AG04449 (cell line): ENCODE results near the gene FBXO34.

ENCODE experiments used
- CTCF ChIA-PET: fragments of 350-600 bp; formaldehyde crosslinking; extraction: SDS; loops from one replicate; lab custom pipeline; 2021; ENCODE audit warnings: antibody characterized with exemption; lab: Yijun Ruan, JAX
- POLR2A ChIA-PET: fragments of 400-600, 350-600 bp; formaldehyde crosslinking; extraction: SDS; loops from one replicate; lab custom pipeline; 2020; ENCODE audit warnings: antibody characterized with exemption, inconsistent platforms; lab: Yijun Ruan, JAX
- DNase-seq: peaks from one replicate; pipeline ENCODE4 v3.0.0-alpha.2; 2010; ENCODE audit warnings: low read depth, low spot score
- H3K4me3 ChIP-seq: 2 replicates; pipeline ENCODE4 v1.5.1; 2011; ENCODE audit warnings: low read depth, mild to moderate bottlenecking, control low read depth, low read length
- CTCF ChIP-seq: IDR thresholded peaks from one replicate; pipeline ENCODE4 v1.5.1; 2011; ENCODE audit warnings: mild to moderate bottlenecking, moderate library complexity, low read length, control low read depth, inconsistent platforms; ENCODE audit not compliant: insufficient read depth; ENCODE audit errors: missing control alignments

FBXO34 gene

GRCh38 chr14:55248411-55248810 lies 22.8 kb upstream of the FBXO34 start:
- no peak overlapping the region for H3K4me3 ChIP-seq
- CTCF ChIA-PET: interaction anchor here (1.1 to 6.3 kb wide), 4 partner anchors 11 to 182 kb away, joined by 3 to 101 read pairs (median 8); partner anchors contain the start of gene FBXO34
- POLR2A ChIA-PET: no interaction called here
- TF ChIP-seq CTCF: no peak
- DNase-seq: no peak

- no peak for TF ChIP-seq CTCF
- H3K4me3 ChIP-seq: no peak overlapping the region
- no peak for DNase-seq
- CTCF ChIA-PET: interaction anchor here (1.1 to 3.1 kb wide), 5 partner anchors 14 to 1241 kb away, joined by 3 to 13 read pairs (median 4); partner anchors contain the start of gene FBXO34
- POLR2A ChIA-PET: no interaction called here
Observed at GRCh38 chr14:55249423-55249822, 21.8 kb upstream of the FBXO34 start.

- ChIA-PET CTCF (interaction anchor here (13.0 to 14.9 kb wide), 2 partner anchors 8 to 18 kb away, joined by 101 to 120 read pairs; partner anchors contain the start of gene FBXO34), POLR2A (no interaction called here)
- no peak for TF ChIP-seq CTCF
- DNase-seq: no peak
- H3K4me3 ChIP-seq: no peak overlapping the region
Observed at GRCh38 chr14:55253276-55253675, 17.9 kb upstream of the FBXO34 start.

- no peak for DNase-seq
- ChIA-PET CTCF (interaction anchor here (0.6 to 14.9 kb wide), 3 partner anchors 9 to 20 kb away, joined by 3 to 120 read pairs (median 101); partner anchors contain the start of gene FBXO34), POLR2A (no interaction called here)
- H3K4me3 ChIP-seq: no peak overlapping the region
- TF ChIP-seq CTCF: no peak
Observed at GRCh38 chr14:55254581-55254980, 16.6 kb upstream of the FBXO34 start.

- ChIA-PET CTCF (interaction anchor here (1.1 to 14.9 kb wide), 3 partner anchors 11 to 43 kb away, joined by 4 to 120 read pairs (median 101); partner anchors contain the start of gene FBXO34), POLR2A (no interaction called here)
- DNase-seq: no peak
- no peak for TF ChIP-seq CTCF
- H3K4me3 ChIP-seq: no peak overlapping the region
Observed at GRCh38 chr14:55255979-55256378, 15.2 kb upstream of the FBXO34 start.

- POLR2A ChIA-PET: no interaction called here
- CTCF ChIA-PET: interaction anchor here (0.8 to 14.9 kb wide), 4 partner anchors 11 to 172 kb away, joined by 3 to 120 read pairs (median 52); partner anchors contain the start of gene FBXO34
Observed at GRCh38 chr14:55256586-55256985, 14.6 kb upstream of the FBXO34 start.

More at GRCh38 chr14:55256586-55256985, 14.6 kb upstream of the FBXO34 start:
- no peak for DNase-seq
- TF ChIP-seq CTCF: no peak
- no peak overlapping the region for H3K4me3 ChIP-seq
